GM12874 (cell line): Measurements from ENCODE around the gene ADAMTS20.

Experiments used
- TF ChIP-seq, protein P1 (sequence below): IDR thresholded peaks from 2 replicates; pipeline ENCODE4 v1.5.1; 2011; ENCODE audit warnings: low read depth, mild to moderate bottlenecking, control low read depth, low read length, moderate library complexity; ENCODE audit not compliant: insufficient read depth

Gene ADAMTS20

DNA sequence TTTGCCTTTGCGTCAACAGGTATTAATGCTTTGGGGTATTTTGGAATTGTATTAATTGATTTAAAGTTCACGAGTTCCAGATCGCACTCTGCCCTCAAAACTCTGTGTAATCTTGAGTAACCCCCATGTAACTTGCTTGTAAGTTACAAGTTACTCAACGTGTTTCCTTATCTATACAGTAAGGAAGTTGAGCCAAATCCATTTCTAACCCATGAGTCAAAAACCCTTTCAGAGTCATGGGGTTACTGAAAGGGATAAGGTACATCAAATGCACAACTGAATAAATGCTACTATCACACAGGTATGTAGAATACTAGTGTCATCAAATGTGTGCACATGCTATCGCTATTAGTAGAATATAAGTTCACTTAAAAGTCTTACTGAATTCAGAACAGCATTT, 28.6 kb upstream of the ADAMTS20 start:
- TF ChIP-seq, protein P1, sequence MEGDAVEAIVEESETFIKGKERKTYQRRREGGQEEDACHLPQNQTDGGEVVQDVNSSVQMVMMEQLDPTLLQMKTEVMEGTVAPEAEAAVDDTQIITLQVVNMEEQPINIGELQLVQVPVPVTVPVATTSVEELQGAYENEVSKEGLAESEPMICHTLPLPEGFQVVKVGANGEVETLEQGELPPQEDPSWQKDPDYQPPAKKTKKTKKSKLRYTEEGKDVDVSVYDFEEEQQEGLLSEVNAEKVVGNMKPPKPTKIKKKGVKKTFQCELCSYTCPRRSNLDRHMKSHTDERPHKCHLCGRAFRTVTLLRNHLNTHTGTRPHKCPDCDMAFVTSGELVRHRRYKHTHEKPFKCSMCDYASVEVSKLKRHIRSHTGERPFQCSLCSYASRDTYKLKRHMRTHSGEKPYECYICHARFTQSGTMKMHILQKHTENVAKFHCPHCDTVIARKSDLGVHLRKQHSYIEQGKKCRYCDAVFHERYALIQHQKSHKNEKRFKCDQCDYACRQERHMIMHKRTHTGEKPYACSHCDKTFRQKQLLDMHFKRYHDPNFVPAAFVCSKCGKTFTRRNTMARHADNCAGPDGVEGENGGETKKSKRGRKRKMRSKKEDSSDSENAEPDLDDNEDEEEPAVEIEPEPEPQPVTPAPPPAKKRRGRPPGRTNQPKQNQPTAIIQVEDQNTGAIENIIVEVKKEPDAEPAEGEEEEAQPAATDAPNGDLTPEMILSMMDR: no peak

DNA sequence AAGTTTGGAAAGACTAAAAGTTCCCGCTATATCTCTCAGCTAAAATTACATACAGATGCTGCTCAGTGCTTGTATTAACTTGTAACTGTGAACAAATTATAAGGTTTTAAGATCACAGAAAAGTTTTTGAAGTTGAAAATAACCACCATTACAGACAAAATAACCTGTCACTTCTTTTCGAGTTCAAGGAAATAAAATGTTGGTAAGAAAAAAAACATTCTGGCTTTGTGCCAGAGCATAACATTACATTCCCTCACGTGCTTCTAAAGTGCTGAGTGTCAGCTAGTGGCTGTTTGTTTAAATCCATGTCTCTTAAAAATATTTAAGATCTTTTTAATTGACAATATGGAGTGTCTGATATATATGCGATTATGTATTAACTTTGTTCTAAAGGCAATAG, 27.2 kb upstream of the ADAMTS20 start:
- TF ChIP-seq, protein P1: no peak

DNA sequence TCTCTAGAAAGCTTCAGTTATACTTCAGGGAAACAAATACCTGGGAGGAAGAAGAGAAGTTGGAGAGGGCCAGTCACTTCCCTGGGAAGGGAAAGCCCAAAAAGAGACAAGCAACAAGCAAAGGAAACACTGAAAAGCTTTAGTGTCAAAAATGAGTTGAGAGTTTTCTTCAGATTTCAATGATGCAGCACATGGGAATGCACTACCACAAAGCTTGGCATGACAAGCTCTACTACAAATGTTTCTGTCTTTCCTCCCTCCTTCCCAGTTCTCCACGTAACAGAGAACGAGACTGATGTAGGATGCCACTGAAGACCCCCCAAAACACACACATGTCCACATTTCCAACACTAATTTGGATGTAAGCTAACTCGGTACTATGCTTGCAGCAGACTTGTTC, 26.8 kb upstream of the ADAMTS20 start:
- TF ChIP-seq, protein P1: no peak

DNA sequence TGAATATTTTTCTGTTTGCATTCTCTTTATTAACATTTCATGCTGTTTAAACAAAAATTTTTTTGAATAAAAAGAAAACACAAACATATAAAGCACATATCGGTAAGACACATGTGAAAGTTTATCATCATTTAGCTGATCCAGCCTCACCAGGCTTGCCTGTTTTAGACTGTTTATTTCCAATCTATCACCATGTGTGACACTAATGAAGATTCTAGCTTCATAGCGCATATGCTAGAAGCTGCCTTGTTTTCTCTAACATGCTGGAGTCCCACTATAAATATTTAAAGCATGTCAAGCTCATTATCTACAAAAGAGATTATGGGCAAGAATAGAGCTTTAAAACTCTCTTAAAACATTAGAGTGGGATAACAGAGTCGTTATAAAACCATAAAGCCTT, 25.4 kb upstream of the ADAMTS20 start:
- TF ChIP-seq, protein P1: no peak

DNA sequence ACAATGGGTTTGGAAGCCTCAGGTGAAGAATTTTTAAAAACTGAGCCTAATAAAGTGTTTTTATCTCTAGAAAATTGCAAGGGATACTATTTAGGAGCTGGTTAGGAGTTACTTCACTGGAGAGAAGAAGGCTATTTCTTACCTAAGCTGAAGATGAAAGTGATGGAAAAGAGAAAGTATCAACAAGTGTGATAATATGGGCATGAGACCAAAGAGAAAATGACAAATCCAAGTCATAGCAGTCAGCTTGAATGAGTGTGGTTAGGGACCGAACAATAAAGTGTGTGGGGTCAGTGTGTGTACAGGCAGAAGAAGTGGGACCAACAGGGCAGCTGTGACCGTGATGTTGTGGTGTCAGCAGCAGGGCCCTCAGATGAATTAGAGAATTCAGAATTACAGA, 24.2 kb upstream of the ADAMTS20 start:
- TF ChIP-seq, protein P1: no peak

DNA sequence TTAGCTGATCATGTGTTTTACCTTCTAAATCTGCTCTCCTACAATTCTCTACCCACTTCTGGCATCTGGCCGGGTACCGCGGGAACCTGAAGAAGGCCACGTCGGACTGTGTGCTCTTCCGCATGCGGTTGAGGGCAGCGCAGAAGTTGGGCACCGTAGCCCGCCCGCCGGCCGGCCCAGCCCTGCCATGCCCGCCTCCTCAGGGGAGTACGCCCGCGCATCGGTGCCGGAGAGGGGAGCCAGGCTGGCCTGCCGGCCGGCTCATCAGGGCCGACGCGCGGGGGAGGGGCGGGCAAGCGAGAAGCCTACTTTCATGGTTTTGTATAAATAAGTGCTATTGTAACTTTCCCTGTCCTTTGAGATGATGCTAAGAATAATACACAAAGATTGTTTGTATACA, 19.9 kb upstream of the ADAMTS20 start:
- TF ChIP-seq, protein P1: no peak

DNA sequence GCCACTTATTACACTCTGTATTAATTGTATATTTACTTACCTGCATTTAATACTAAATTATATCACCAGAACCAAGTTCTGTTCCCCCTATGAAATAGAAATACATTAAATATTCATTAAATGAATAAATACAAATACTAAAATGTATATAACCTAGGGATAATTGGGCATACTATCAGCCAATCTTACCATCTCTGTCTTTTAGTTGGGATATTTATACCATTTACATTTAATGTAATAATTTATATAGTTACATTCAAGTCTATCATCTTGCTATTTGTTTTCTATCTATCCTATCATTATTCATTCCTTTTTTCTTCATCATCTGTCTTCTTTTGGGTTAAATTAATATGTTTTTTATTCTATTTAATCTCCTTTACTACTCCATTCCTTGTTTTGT, 4.1 kb upstream of the ADAMTS20 start:
- TF ChIP-seq, protein P1: no peak
